GM12801 (cell line): Measurements from ENCODE around the gene TMEFF2.

ENCODE experiments used
- CTCF ChIP-seq: IDR thresholded peaks from one replicate; pipeline ENCODE4 v1.5.1; 2011; ENCODE audit warnings: control low read depth; ENCODE audit not compliant: insufficient read length; ENCODE audit errors: extremely low read depth

Gene TMEFF2

GRCh38 chr2:192197357-192197756 is 2.6 kb upstream of the TMEFF2 start:
- no peak for TF ChIP-seq CTCF

- no peak for TF ChIP-seq CTCF
Observed at GRCh38 chr2:192196421-192197194, 1.9 kb upstream of the TMEFF2 start.

GRCh38 chr2:192195548-192196418 is 1.1 kb upstream of the TMEFF2 start:
- TF ChIP-seq CTCF, result no peak

GRCh38 chr2:192194265-192194865 is 368 bp downstream of the TMEFF2 start:
- TF ChIP-seq CTCF, result no peak

- TF ChIP-seq CTCF, result no peak
Observed at GRCh38 chr2:192190474-192190873, 4.3 kb downstream of the TMEFF2 start.

- TF ChIP-seq CTCF, result no peak
Observed at GRCh38 chr2:192186806-192187205, 7.9 kb downstream of the TMEFF2 start.

- TF ChIP-seq CTCF, result no peak
Observed at GRCh38 chr2:192184349-192184748, 10.4 kb downstream of the TMEFF2 start.
